Skeletal muscle tissue (tissue), 4 donors: ENCODE results near the gene CYB561D2. TPM values are rescaled to one million over a fixed set of nuclear protein-coding genes. Genes with fewer than 3 reads are reported as not detected.
A peak's percentile ranks its signal among the peaks of the same experiment; 100 is the strongest.

ENCODE experiments used
- H3K27ac ChIP-seq: one replicate; pipeline ENCODE4 v1.7.0; 2013; ENCODE audit warnings: mild to moderate bottlenecking, low read depth, low read length, inconsistent platforms
- H3K27me3 ChIP-seq, 3 donors: one replicate each; pipeline ENCODE4 v1.7.0; 2013; ENCODE audit warnings: low read length in 3 of 3; ENCODE audit not compliant: control insufficient read depth in 3 of 3, insufficient read depth in 3 of 3
- H3K36me3 ChIP-seq, 3 donors: one replicate each; pipeline ENCODE4 v1.7.0; 2013; ENCODE audit warnings: low read length in 3 of 3; ENCODE audit not compliant: control insufficient read depth in 3 of 3, insufficient read depth in 3 of 3
- H3K4me1 ChIP-seq, 3 donors: one replicate each; pipeline ENCODE4 v1.7.0; 2013; ENCODE audit warnings: low read length in 3 of 3, mild to moderate bottlenecking in 3 of 3; ENCODE audit not compliant: control insufficient read depth in 3 of 3, insufficient read depth in 3 of 3
- H3K4me3 ChIP-seq, 3 donors: one replicate each; pipeline ENCODE4 v1.7.0; 2013; ENCODE audit warnings: low read length in 3 of 3
- H3K9ac ChIP-seq, 3 donors: one replicate each; pipeline ENCODE4 v1.7.0; 2013; ENCODE audit warnings: low read length in 3 of 3, mild to moderate bottlenecking in 3 of 3, moderate library complexity in 2 of 3, low read depth in 1 of 3
- H3K9me3 ChIP-seq, 3 donors: one replicate each; pipeline ENCODE4 v1.7.0; 2013; ENCODE audit warnings: low read length in 3 of 3; ENCODE audit not compliant: control insufficient read depth in 3 of 3
- total RNA-seq: library from RNA; depleted of rRNA; stranded (reverse); fragments of >200 nt; gene quantifications from one replicate; pipeline ENCODE4 v1.2.3, GENCODE V29; 2014
- donor health status: Osteomylitis.

CYB561D2 gene
- total RNA-seq, 1 donor from 2014 or later, result 14.1 TPM

GRCh38 chr3:50385754-50386153, 35.1 kb downstream of the CYB561D2 start:
- Histone ChIP-seq H3K9me3 (no peaks in the 10 kb centered on the region), H3K27me3 (no peaks in the 10 kb centered on the region), H3K36me3 (no peaks in the 10 kb centered on the region), H3K9ac (no peak overlapping the region), H3K4me3 (no peak overlapping the region), H3K27ac (no peak overlapping the region), H3K4me1 (peaks cover 8 to 12% (median 9%) of the 10 kb centered on the region in 3 donors)

- no peaks in the 10 kb centered on the region for H3K36me3 ChIP-seq
- no peaks in the 10 kb centered on the region for H3K27me3 ChIP-seq
- no peak overlapping the region for H3K27ac ChIP-seq
- H3K9me3 ChIP-seq, result no peaks in the 10 kb centered on the region
- H3K9ac ChIP-seq, result no peak overlapping the region
- H3K4me1 ChIP-seq, result peaks cover 30 to 35% (median 30%) of the 10 kb centered on the region in 3 donors
- no peak overlapping the region for H3K4me3 ChIP-seq
Observed at GRCh38 chr3:50388016-50388719, 37.5 kb downstream of the CYB561D2 start.

DNA sequence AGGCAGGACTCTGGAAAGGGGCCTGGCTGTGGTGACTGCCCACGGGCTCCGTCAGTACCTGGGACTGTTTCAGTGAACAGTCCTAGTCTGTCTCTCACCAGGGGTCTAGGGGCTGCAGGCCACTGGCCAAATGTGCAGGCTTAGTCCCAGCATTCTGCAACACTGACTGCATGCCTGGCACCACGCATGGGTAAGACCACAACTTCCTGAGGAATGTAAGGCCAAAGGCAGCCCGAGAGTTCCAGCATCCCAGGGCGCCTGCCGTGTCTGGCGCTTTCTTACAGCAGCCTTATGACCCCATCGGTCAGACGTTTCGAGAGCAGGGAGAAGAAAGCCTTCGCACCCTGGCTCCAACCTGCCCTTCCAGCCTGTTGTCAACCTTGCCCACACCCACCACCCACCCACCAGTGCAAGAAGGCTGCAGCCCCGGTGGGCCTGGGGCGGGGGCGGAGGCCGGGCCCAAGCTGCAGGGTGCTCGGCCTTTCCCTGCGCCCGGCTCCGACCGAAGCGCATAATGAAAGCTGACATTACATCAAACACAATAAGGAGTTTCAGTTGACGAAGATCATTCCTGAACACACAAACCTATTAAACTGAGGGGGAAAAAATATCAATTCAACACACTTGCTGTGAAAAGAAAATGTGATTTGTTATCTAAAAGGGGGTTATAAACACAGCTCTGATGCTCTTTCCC, 38.2 kb downstream of the CYB561D2 start:
- no peak overlapping the region for H3K27ac ChIP-seq
- H3K36me3 ChIP-seq, result no peaks in the 10 kb centered on the region
- H3K4me1 ChIP-seq, result peaks cover 30 to 35% (median 30%) of the 10 kb centered on the region in 3 donors

DNA sequence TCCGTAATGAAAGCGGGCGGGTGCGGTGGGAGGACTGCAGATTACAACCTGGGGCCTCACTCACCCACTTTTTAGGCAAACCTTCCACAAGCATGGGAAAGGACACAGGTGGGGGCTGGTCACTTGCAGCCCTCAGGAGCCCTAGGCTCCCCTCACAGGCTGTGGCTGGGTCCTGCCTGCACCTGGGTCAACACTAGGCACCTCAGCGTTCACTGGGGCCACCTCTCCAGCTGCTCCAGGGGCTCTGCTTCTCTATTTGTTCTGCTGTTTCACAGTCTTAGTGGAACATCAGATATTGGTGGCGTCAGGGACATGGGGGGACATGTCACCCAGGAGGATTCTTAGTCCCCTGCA, 38.7 kb downstream of the CYB561D2 start:
- H3K36me3 ChIP-seq, result no peaks in the 10 kb centered on the region
- H3K9me3 ChIP-seq, result no peaks in the 10 kb centered on the region
- H3K4me3 ChIP-seq, result no peak overlapping the region
- no peak overlapping the region for H3K27ac ChIP-seq
- H3K9ac ChIP-seq, result no peak overlapping the region
- H3K4me1 ChIP-seq, result peaks cover 30 to 35% (median 30%) of the 10 kb centered on the region in 3 donors
- no peaks in the 10 kb centered on the region for H3K27me3 ChIP-seq

More for the DNA sequence above, 38.2 kb downstream of the CYB561D2 start:
- no peaks in the 10 kb centered on the region for H3K9me3 ChIP-seq
- no peak overlapping the region for H3K4me3 ChIP-seq
- H3K27me3 ChIP-seq, result no peaks in the 10 kb centered on the region
- H3K9ac ChIP-seq, result no peak overlapping the region

DNA sequence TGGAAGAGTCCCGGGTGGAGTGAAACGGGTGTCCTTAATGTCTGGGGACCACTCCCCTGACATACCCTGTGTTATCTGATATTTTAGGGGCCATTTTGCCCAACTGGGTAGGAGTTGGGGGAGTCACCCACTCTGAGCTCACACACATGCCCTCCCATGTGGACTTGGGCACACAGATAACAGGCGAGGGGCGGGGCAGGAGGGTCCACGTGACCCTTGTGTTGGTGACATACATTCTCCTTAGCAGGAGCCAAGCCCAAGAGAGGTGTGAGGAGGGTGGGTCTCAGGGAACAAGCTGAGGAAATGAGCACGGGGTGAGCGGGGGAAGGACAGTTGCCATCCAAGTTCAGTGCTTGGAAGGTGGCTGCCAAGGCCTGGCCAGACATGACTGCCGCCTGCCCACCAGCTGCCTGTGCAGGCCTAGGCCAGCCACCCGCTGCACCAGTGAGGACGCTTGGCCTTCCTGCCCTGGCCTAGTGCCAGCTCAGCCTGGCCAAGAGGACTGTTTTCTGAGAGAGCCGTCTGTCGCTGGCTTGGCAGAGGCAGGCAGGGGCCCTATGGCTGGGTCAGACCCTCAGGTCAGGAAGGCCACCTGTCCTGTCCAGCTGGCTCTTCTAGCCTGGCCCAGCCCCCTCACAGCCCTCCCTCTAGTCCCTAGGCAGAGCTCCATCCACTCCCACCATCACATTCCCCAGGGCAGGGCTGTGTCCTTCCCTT, 40.0 kb downstream of the CYB561D2 start:
- Histone ChIP-seq H3K27ac (peak overlapping the region; percentile 55), H3K36me3 (no peaks in the 10 kb centered on the region), H3K4me1 (peaks cover 30 to 35% (median 30%) of the 10 kb centered on the region in 3 donors), H3K4me3 (peak overlapping the region in 1 of 3 donors; percentile 6), H3K27me3 (no peaks in the 10 kb centered on the region), H3K9ac (peak overlapping the region in 2 of 3 donors; percentile 50 to 56), H3K9me3 (no peaks in the 10 kb centered on the region)

- H3K4me1 ChIP-seq, result peaks cover 30 to 35% (median 30%) of the 10 kb centered on the region in 3 donors
Observed at GRCh38 chr3:50392101-50392715, 41.5 kb downstream of the CYB561D2 start.

GRCh38 chr3:50393061-50393460, 42.4 kb downstream of the CYB561D2 start:
- Histone ChIP-seq H3K4me1 (peaks cover 30 to 35% (median 30%) of the 10 kb centered on the region in 3 donors), H3K36me3 (no peaks in the 10 kb centered on the region), H3K27ac (no peak overlapping the region), H3K9me3 (no peaks in the 10 kb centered on the region), H3K4me3 (no peak overlapping the region), H3K27me3 (no peaks in the 10 kb centered on the region), H3K9ac (no peak overlapping the region)

More at GRCh38 chr3:50392101-50392715, 41.5 kb downstream of the CYB561D2 start:
- Histone ChIP-seq H3K9me3 (no peaks in the 10 kb centered on the region), H3K36me3 (no peaks in the 10 kb centered on the region), H3K9ac (no peak overlapping the region), H3K4me3 (no peak overlapping the region), H3K27me3 (no peaks in the 10 kb centered on the region), H3K27ac (peak overlapping the region; percentile 13)

DNA sequence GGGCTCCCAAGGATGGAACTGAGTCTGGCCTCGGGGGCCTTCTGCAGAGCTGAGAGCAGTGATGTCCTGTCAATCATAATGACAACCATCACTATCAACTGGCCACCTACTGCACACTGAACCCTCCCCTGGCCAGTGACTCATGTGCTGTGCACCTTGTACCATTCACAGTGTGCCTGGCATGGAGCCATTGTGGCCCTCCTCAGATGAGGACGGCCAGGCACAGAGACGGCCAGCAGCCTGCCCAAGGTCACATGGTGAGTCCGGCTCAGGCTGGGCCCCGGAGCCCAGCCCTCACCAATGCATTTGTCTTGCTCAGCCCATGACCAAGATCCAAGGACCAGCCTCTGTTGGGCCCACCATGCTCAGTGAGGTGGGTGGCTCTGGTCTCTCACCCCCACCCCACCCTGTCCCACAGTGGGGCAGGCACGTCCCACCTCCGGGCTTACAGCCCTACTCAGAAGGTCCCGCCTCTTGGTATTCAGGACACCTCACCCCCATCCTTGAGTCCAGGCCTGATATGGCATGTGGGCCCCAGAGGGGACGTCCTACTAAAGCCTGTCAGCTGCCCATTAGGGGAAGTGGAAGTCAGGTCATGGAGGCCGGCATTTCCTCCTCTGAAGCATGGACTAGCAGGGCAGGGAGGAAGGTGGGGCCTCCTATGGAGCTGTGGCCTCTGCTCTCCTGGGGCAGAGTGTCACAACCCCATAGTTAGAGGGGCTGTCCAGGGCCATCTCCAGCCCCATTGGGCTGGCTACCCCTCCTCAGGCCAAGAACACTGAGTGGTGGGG, 44.6 kb downstream of the CYB561D2 start:
- H3K27me3 ChIP-seq, result no peaks in the 10 kb centered on the region
- no peaks in the 10 kb centered on the region for H3K36me3 ChIP-seq
- no peak overlapping the region for H3K4me3 ChIP-seq
- H3K9me3 ChIP-seq, result no peaks in the 10 kb centered on the region
- peaks cover 26 to 28% (median 27%) of the 10 kb centered on the region in 3 donors for H3K4me1 ChIP-seq
- H3K27ac ChIP-seq, result no peak overlapping the region
- H3K9ac ChIP-seq, result no peak overlapping the region

DNA sequence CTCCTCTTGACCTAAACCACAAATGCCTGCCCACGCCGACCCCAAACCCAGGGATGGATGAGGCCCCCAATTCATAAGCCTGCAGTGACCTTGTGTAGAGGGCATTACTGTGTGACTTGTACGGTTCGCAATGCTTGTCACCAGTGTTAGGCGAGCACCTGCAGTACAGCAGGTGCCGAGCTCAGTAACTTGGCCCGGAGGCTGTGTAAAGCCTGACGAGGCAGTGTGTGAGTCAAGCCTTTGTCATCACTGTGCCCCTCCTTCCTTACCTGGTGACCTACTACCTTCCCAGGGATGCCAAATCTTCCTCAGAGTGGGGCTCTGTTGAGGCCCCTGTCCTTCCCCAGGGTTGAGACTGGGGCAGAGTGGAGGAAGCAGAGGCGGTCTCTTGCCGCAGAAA, 45.8 kb downstream of the CYB561D2 start:
- Histone ChIP-seq H3K27me3 (no peaks in the 10 kb centered on the region), H3K27ac (no peak overlapping the region), H3K9ac (no peak overlapping the region), H3K9me3 (no peaks in the 10 kb centered on the region), H3K36me3 (no peaks in the 10 kb centered on the region), H3K4me1 (peaks cover 14 to 16% (median 15%) of the 10 kb centered on the region in 3 donors), H3K4me3 (no peak overlapping the region)
